K562 (cell line): ENCODE measurements around the gene SPRR2A. TPM values are rescaled to one million over a fixed set of nuclear protein-coding genes. Genes with fewer than 3 reads are reported as not detected.

ENCODE experiments used
- ARID1B ChIP-seq: fragments of 450-650 bp; IDR thresholded peaks from 2 replicates; pipeline ENCODE4 v1.6.1; 2016; ENCODE audit warnings: antibody characterized with exemption, mild to moderate bottlenecking, inconsistent platforms
- BACH1 ChIP-seq: fragments of 200-800 bp; sonication (Bioruptor generic); IDR thresholded peaks from 2 replicates; pipeline ENCODE4 v1.6.1; 2016; ENCODE audit warnings: missing genetic modification characterization, missing compliant biosample characterization
- BRD9 ChIP-seq: fragments of 450-650 bp; IDR thresholded peaks from 2 replicates; pipeline ENCODE4 v1.6.1; 2018; ENCODE audit warnings: low read depth; ENCODE audit not compliant: partially characterized antibody
- CHD4 ChIP-seq: fragments of 200-600 bp; sonication (generic); IDR thresholded peaks from 3 replicates; pipeline ENCODE4 v1.6.1; 2012; ENCODE audit warnings: low read depth, mild to moderate bottlenecking, mixed read lengths, low read length, inconsistent platforms; ENCODE audit not compliant: insufficient read depth, insufficient replicate concordance, poor library complexity, severe bottlenecking
- COPS2 ChIP-seq: fragments of 450-650 bp; conservative IDR thresholded peaks from 2 replicates; pipeline ENCODE4 v1.6.1; 2016; ENCODE audit warnings: mild to moderate bottlenecking, moderate library complexity
- CXXC5 ChIP-seq: fragments of 250-450 bp; sonication (Bioruptor Pico); IDR thresholded peaks from 2 replicates; pipeline ENCODE4 v1.8.0; 2022; ENCODE audit warnings: inconsistent platforms, mild to moderate bottlenecking, moderate library complexity
- FOXJ2 ChIP-seq: fragments of 200-800 bp; sonication (Bioruptor generic); IDR thresholded peaks from 2 replicates; pipeline ENCODE4 v1.6.1; 2016; ENCODE audit warnings: missing genetic modification characterization, missing compliant biosample characterization
- KDM2B ChIP-seq: fragments of 250-450 bp; sonication (Bioruptor Pico); IDR thresholded peaks from 2 replicates; pipeline ENCODE4 v1.8.0; 2021; ENCODE audit warnings: mild to moderate bottlenecking, moderate library complexity
- KLF10 ChIP-seq: fragments of 250-450 bp; sonication (Bioruptor Pico); IDR thresholded peaks from 2 replicates; pipeline ENCODE4 v1.6.1; 2021; ENCODE audit warnings: matching md5 sums
- MAZ ChIP-seq, 2 experiments: fragments of 450-650 bp in 1 of 2; sonication (generic) in 1 of 2; formaldehyde crosslinking; IDR thresholded peaks in 1 of 2; conservative IDR thresholded peaks in 1 of 2; 2 replicates each; pipeline versions ENCODE4 v1.4.0 to v1.5.0; 2020; ENCODE audit warnings: mild to moderate bottlenecking in 1 of 2, missing genetic modification reagents in 1 of 2
- PPARD ChIP-seq: fragments of 250-450 bp; sonication (Bioruptor Pico); IDR thresholded peaks from 2 replicates; pipeline ENCODE4 v1.8.0; 2022; ENCODE audit warnings: inconsistent platforms, mild to moderate bottlenecking, moderate library complexity
- PYGO2 ChIP-seq: fragments of 450-650 bp; IDR thresholded peaks from 2 replicates; pipeline ENCODE4 v1.6.1; 2016; ENCODE audit warnings: mild to moderate bottlenecking, missing genetic modification characterization, moderate library complexity, missing compliant biosample characterization
- RAD51 ChIP-seq: fragments of 450-650 bp; IDR thresholded peaks from 2 replicates; pipeline ENCODE4 v1.7.1; 2016; ENCODE audit warnings: low read depth, mild to moderate bottlenecking, borderline replicate concordance
- SREBF2 ChIP-seq: sonication (generic); formaldehyde crosslinking; IDR thresholded peaks from 2 replicates; pipeline ENCODE4 v1.4.0; 2020; ENCODE audit warnings: mild to moderate bottlenecking, missing genetic modification reagents
- STAT6 ChIP-seq: sonication (generic); formaldehyde crosslinking; IDR thresholded peaks from 2 replicates; pipeline ENCODE4 v1.8.1; 2023; ENCODE audit warnings: mild to moderate bottlenecking, missing genetic modification reagents
- TSHZ1 ChIP-seq: fragments of 250-450 bp; sonication (Bioruptor Pico); IDR thresholded peaks from 2 replicates; pipeline ENCODE4 v1.4.0; 2020; ENCODE audit warnings: mild to moderate bottlenecking, moderate library complexity
- ZNF655 ChIP-seq: fragments of 250-450 bp; sonication (Bioruptor Pico); IDR thresholded peaks from 2 replicates; pipeline ENCODE4 v1.5.0; 2021
- ZNF695 ChIP-seq: fragments of 450-650 bp; formaldehyde crosslinking; IDR thresholded peaks from 2 replicates; pipeline ENCODE4 v1.4.0; 2020; ENCODE audit warnings: mild to moderate bottlenecking, moderate library complexity
- ZNF76 ChIP-seq: fragments of 250-450 bp; sonication (Bioruptor Pico); IDR thresholded peaks from 2 replicates; pipeline ENCODE4 v1.4.0; 2020; ENCODE audit warnings: mild to moderate bottlenecking, moderate library complexity, borderline replicate concordance
- ZNF830 ChIP-seq: fragments of 250-450 bp; sonication (Bioruptor Pico); IDR thresholded peaks from 2 replicates; pipeline ENCODE4 v1.5.0; 2021; ENCODE audit warnings: mild to moderate bottlenecking
- polyA plus RNA-seq, 8 experiments: library from polyadenylated mRNA; depleted of rRNA in 4 of 8; stranded (reverse) in 5 of 8; unstranded in 3 of 8; fragments of >200 nt; fragmentation: Nextera tagmentation in 2 of 8; fragmentation: Illumina TruSeq in 1 of 8; extraction: Ambion mirVana in 2 of 8; extraction: Trizol in 1 of 8; gene quantifications; 2 replicates each; pipeline versions ENCODE4 v1.2.1 to v1.2.3, GENCODE V29; 2011 to 2014; ENCODE audit warnings: inconsistent platforms in 1 of 8, missing spikeins in 1 of 8
- total RNA-seq, 7 experiments: library from RNA; depleted of rRNA in 6 of 7; stranded (reverse); fragments of >200 nt in 6 of 7; fragmentation: Illumina TruSeq in 2 of 7; extraction: Trizol in 2 of 7; gene quantifications; 2 replicates each; pipeline versions ENCODE4 v1.2.1 to v1.2.3, GENCODE V29; 2011 to 2021; ENCODE audit warnings: low replicate concordance in 1 of 7

Gene SPRR2A
- total and polyA plus RNA-seq, 9 of the 15 experiments (the other 6 are each of a cell fraction or from before 2014, with no cell fraction given), result 0.17 TPM; not detected in 8

- TF ChIP-seq RAD51 (no peak; the same call in 1 of the 2 replicates), ZNF655 (CRISPR knock-in tag) (no peak), COPS2 (no peak), ZNF695 (CRISPR knock-in tag) (no peak), SREBF2 (CRISPR knock-in tag) (no peak), STAT6 (CRISPR knock-in tag) (no peak), PYGO2 (tag) (no peak), ARID1B (peak; percentile 99), TSHZ1 (no peak), MAZ (CRISPR knock-in tag; conservative IDR thresholded peaks at IDR 0.05 in 1 of 2, IDR thresholded peaks at IDR 0.05 in 1 of 2) (peak; percentile 25 to 48; a peak in 2 of 4 replicates), KDM2B (no peak), FOXJ2 (tag) (no peak), PPARD (CRISPR knock-in tag) (no peak), BACH1 (no peak), KLF10 (CRISPR knock-in tag) (no peak), CHD4 (no peak), ZNF76 (CRISPR knock-in tag) (no peak), CXXC5 (CRISPR knock-in tag) (peak; percentile 82), ZNF830 (CRISPR knock-in tag) (no peak), BRD9 (no peak)
These were observed 1.8 kb upstream of the SPRR2A start (continued) for GRCh38 chr1:153058826-153059784.
